ENCODE data around the gene ANKRD18B.
"Not testable (repeated sequence)": the region's sequence is repeated elsewhere in the genome, so short reads cannot be mapped to it uniquely, and the experiment has no call there.

GRCh38 chr9:33533958-33534357 is 9.9 kb downstream of the ANKRD18B start:
- TF ChIP-seq CTCF (conservative IDR thresholded peaks at IDR 0.05); EZH2 (IDR thresholded peaks at IDR 0.05; ENCODE audit: low read depth): not testable (repeated sequence)
